ENCODE measurements around the gene ARAP2.

- TF ChIP-seq POLR2A (IDR thresholded peaks at IDR 0.05; ENCODE audit: low read depth, low read length) (no peak), POLR2AphosphoS5 (IDR thresholded peaks at IDR 0.05; ENCODE audit: low read depth, low read length) (no peak)
These were observed 101.8 kb downstream of the ARAP2 start for GRCh38 chr4:36142504-36142903.
